ENCODE results near the gene LRRTM2.
"Not testable (repeated sequence)": the region's sequence is repeated elsewhere in the genome, so short reads cannot be mapped to it uniquely, and the experiment has no call there.

Gene LRRTM2

DNA sequence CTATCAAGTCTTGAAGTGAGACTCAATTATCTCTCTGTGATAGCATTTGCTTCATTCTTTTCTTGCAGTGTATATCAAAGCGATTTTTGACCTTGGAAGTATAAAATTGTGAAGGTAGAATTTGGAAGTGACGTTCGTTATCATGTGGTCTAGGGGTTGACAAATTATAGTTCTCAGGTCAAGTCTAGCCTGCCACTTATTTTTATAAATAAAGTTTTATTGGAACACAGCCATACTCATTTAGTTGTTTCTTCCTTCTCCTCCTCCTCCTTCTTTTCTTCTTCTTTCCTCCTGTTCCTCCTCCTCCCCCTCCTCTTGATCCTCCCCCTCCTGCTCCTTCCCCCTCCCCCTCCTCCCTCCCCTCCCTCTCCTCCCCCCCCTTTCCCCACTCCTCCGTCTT is 38.0 kb downstream of the LRRTM2 start:
- CTCF ChIA-PET = interaction anchor here (4.1 kb wide), 1 partner anchor 12 kb away, joined by 28 read pairs; no protein-coding TSS in a partner anchor
- POLR2A ChIA-PET = no interaction called here
- no peak for DNase-seq (ENCODE audit: extremely low spot score)
- no peak for TF ChIP-seq CTCF (IDR thresholded peaks at IDR 0.05; ENCODE audit: control extremely low read depth, extremely low read depth, low read depth, missing control alignments)

- CTCF ChIA-PET = interaction anchor here (1.9 to 4.1 kb wide), 3 partner anchors 10 to 33 kb away, joined by 8 to 28 read pairs (median 10); no protein-coding TSS in a partner anchor
- DNase-seq (ENCODE audit: extremely low spot score); POLR2A ChIA-PET: not testable (repeated sequence)
Measured at GRCh38 chr5:138834853-138835252, 40.3 kb downstream of the LRRTM2 start.

DNA sequence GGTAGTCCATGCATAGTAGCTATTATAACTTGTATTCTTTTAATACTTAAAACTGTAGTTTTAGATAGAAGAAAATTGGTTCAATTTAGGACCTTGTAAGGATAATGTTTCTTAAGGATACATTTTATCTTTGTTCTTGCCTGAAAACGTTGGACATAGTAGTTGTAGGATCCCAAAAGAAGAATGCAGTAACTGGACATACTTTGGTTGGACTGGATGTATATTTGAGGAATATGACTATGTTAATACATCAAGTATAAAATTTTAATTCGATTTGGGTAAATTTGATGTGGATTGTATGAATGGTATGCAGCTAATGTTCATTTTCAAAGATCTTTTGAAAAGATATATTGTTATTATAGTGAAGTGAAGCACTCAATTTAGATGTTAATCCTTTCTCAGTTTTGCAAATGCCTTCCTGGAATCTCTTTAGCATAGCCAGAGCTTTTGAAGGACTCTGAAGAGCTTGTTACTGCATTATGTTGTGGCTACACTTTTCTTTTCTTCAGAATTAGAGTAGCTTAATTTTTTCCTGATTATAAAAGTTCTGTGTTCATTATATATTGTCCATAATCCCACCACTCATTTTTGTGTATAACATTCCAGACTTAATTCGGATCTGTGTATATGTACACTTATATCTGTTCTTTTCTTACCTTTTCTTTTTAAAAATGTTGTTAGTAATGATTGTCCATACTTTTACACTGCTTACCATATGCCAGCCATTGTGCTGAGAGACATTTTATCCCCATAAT is 41.2 kb downstream of the LRRTM2 start:
- ChIA-PET POLR2A (no interaction called here), CTCF (interaction anchor here (1.8 to 4.1 kb wide), 6 partner anchors 9 to 45 kb away, joined by 4 to 28 read pairs (median 9); no protein-coding TSS in a partner anchor)
- DNase-seq (ENCODE audit: extremely low spot score) = no peak
- no peak for TF ChIP-seq CTCF (IDR thresholded peaks at IDR 0.05; ENCODE audit: control extremely low read depth, extremely low read depth, low read depth, missing control alignments)

GRCh38 chr5:138833080-138833479 is 42.1 kb downstream of the LRRTM2 start:
- POLR2A ChIA-PET = no interaction called here
- CTCF ChIA-PET = interaction anchor here (1.8 to 4.1 kb wide), 5 partner anchors 8 to 44 kb away, joined by 4 to 28 read pairs (median 8); no protein-coding TSS in a partner anchor
- DNase-seq (ENCODE audit: extremely low spot score) = no peak
- no peak for TF ChIP-seq CTCF (IDR thresholded peaks at IDR 0.05; ENCODE audit: control extremely low read depth, extremely low read depth, low read depth, missing control alignments)

- DNase-seq (ENCODE audit: extremely low spot score) = no peak
- POLR2A ChIA-PET = no interaction called here
- CTCF ChIA-PET = interaction anchor here (2.0 to 2.5 kb wide), 3 partner anchors 10 to 43 kb away, joined by 7 to 11 read pairs (median 8); no protein-coding TSS in a partner anchor
- TF ChIP-seq CTCF (IDR thresholded peaks at IDR 0.05; ENCODE audit: control extremely low read depth, extremely low read depth, low read depth, missing control alignments) = no peak
Measured at GRCh38 chr5:138832218-138832617, 42.9 kb downstream of the LRRTM2 start.

- POLR2A ChIA-PET = no interaction called here
- DNase-seq (ENCODE audit: extremely low spot score) = no peak
- CTCF ChIA-PET = no interaction called here
- no peak for TF ChIP-seq CTCF (IDR thresholded peaks at IDR 0.05; ENCODE audit: control extremely low read depth, extremely low read depth, low read depth, missing control alignments)
Measured at GRCh38 chr5:138831703-138832102, 43.4 kb downstream of the LRRTM2 start.

GRCh38 chr5:138829341-138829740 is 45.8 kb downstream of the LRRTM2 start:
- POLR2A ChIA-PET = no interaction called here
- no peak for DNase-seq (ENCODE audit: extremely low spot score)
- CTCF ChIA-PET = no interaction called here
- TF ChIP-seq CTCF (IDR thresholded peaks at IDR 0.05; ENCODE audit: control extremely low read depth, extremely low read depth, low read depth, missing control alignments) = no peak
